Panc1 (cell line): ENCODE measurements around the gene TMEM131. TPM values are rescaled to one million over a fixed set of nuclear protein-coding genes. Genes with fewer than 3 reads are reported as not detected.

Source experiments
- ATAC-seq: fragments of 200-7000 bp; cut with Tn5 transposase; 2 replicates; pipeline ENCODE4 v1.9.1; 2020; ENCODE audit warnings: mild to moderate bottlenecking, moderate library complexity
- BruUV-seq: library from RNA; stranded (reverse); fragments of 400-500 nt; replicated peaks from 2 replicates; lab custom pipeline; 2021; lab: Mats Ljungman, UMichigan
- CTCF ChIA-PET: fragments of 300-600 bp; sonication (Branson Sonifier 250); formaldehyde crosslinking; loops from one replicate; lab custom pipeline; 2022; ENCODE audit warnings: antibody characterized with exemption; lab: Charles Lee
- POLR2A ChIA-PET: fragments of 300-600 bp; sonication (Branson Sonifier 250); formaldehyde crosslinking; loops from one replicate; lab custom pipeline; 2022; ENCODE audit warnings: antibody characterized with exemption; lab: Charles Lee
- DNase-seq: peaks from one replicate; pipeline ENCODE4 v3.0.0-alpha.2; 2010; ENCODE audit warnings: low read depth, low spot score
- H3K27ac ChIP-seq: 2 replicates; pipeline ENCODE4 v1.5.1; 2011; ENCODE audit warnings: mild to moderate bottlenecking, low read length, inconsistent platforms
- H3K27me3 ChIP-seq: fragments of 200-500 bp; sonication (Bioruptor generic); 2 replicates; pipeline ENCODE4 v1.6.0; 2014; ENCODE audit warnings: low read length, inconsistent platforms; ENCODE audit not compliant: control insufficient read depth, insufficient read depth
- H3K36me3 ChIP-seq: fragments of 200-500 bp; sonication (Bioruptor generic); 2 replicates; pipeline ENCODE4 v1.5.1; 2014; ENCODE audit warnings: inconsistent platforms, mild to moderate bottlenecking, low read length, moderate library complexity; ENCODE audit not compliant: control insufficient read depth, insufficient read depth
- H3K4me1 ChIP-seq: 2 replicates; pipeline ENCODE4 v1.5.1; 2011; ENCODE audit warnings: inconsistent platforms, mild to moderate bottlenecking, low read length, moderate library complexity; ENCODE audit not compliant: control insufficient read depth, insufficient read depth
- H3K4me3 ChIP-seq, 2 experiments: 2 replicates each; pipeline ENCODE4 v1.5.1; 2011 to 2012; ENCODE audit warnings: low read depth in 2 of 2, low read length in 2 of 2, mild to moderate bottlenecking in 2 of 2, inconsistent platforms in 1 of 2, moderate library complexity in 1 of 2
- H3K9me3 ChIP-seq: fragments of 200-500 bp; sonication (Bioruptor generic); 2 replicates; pipeline ENCODE4 v1.5.1; 2014; ENCODE audit warnings: low read depth, mild to moderate bottlenecking, inconsistent platforms, low read length, moderate library complexity; ENCODE audit not compliant: control insufficient read depth, insufficient read depth
- POLR2AphosphoS5 ChIP-seq: IDR thresholded peaks from 2 replicates; pipeline ENCODE4 v1.6.1; 2012; ENCODE audit warnings: mild to moderate bottlenecking, low read depth, low read length, moderate library complexity
- SIN3A ChIP-seq: IDR thresholded peaks from 2 replicates; pipeline ENCODE4 v1.6.1; 2012; ENCODE audit warnings: low read depth, mild to moderate bottlenecking, low read length, moderate library complexity, borderline replicate concordance; ENCODE audit not compliant: insufficient read depth
- TCF7L2 ChIP-seq: IDR thresholded peaks from 2 replicates; pipeline ENCODE4 v1.6.1; 2011; ENCODE audit warnings: mild to moderate bottlenecking, low read depth, low read length, inconsistent platforms
- in situ Hi-C: cut with HindIII; loops from 2 replicates; pipeline ENCODE4 v1.10.0; 2016; ENCODE audit warnings: low sequenced_read_pairs, low pct_unique_long_range_greater_than_20kb
- intact Hi-C: fragments of 100-400 bp; cut with micrococcal nuclease; formaldehyde crosslinking; loops from one replicate; pipeline ENCODE4 v1.10.0; 2022; ENCODE audit not compliant: unreplicated experiment
- total RNA-seq: library from RNA; stranded (reverse); gene quantifications from one replicate; pipeline ENCODE4 v1.2.1, GENCODE V29; 2021; ENCODE audit not compliant: unreplicated experiment
- TF ChIP-seq, protein P1 (sequence below): fragments of 450-650 bp; IDR thresholded peaks from 2 replicates; pipeline ENCODE4 v1.5.1; 2017; ENCODE audit warnings: mild to moderate bottlenecking
- TF ChIP-seq, protein P2 (sequence below), 2 experiments: IDR thresholded peaks; 2 replicates each; pipeline ENCODE4 v1.6.1; 2011 to 2012; ENCODE audit warnings: low read depth in 2 of 2, control low read depth in 1 of 2, low read length in 1 of 2, mild to moderate bottlenecking in 1 of 2, moderate library complexity in 1 of 2; ENCODE audit not compliant: insufficient read depth in 1 of 2

TMEM131 gene
- total RNA-seq, 1 experiment from 2014 or later: 43.4 TPM

DNA sequence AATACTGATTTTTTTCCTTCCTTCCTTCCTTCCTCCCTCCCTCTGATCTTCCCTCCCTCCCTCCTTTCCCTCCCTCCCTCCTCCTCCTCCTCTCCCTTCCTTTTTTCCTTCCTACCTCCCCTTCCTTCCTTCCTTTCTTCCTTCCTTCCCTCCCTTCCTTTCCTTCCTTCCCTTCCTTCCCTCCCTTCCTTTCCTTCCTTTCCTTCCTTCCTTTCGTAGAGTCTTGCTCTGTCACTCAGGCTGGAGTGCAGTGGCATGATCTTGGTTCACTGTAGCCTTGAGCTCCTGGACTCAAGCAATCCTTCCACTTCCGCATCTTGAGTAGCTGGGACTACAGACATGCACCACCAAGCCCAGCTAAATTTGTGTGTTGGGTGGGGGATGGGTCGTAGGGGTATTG is 8.9 kb upstream of the TMEM131 start:
- no peaks in the 10 kb centered on the region for H3K36me3 ChIP-seq
- no peaks in the 10 kb centered on the region for H3K9me3 ChIP-seq
- intact Hi-C loops (no loop called here), in situ Hi-C loops (no loop called here)
- no peak for TF ChIP-seq SIN3A
- TF ChIP-seq, protein P1, sequence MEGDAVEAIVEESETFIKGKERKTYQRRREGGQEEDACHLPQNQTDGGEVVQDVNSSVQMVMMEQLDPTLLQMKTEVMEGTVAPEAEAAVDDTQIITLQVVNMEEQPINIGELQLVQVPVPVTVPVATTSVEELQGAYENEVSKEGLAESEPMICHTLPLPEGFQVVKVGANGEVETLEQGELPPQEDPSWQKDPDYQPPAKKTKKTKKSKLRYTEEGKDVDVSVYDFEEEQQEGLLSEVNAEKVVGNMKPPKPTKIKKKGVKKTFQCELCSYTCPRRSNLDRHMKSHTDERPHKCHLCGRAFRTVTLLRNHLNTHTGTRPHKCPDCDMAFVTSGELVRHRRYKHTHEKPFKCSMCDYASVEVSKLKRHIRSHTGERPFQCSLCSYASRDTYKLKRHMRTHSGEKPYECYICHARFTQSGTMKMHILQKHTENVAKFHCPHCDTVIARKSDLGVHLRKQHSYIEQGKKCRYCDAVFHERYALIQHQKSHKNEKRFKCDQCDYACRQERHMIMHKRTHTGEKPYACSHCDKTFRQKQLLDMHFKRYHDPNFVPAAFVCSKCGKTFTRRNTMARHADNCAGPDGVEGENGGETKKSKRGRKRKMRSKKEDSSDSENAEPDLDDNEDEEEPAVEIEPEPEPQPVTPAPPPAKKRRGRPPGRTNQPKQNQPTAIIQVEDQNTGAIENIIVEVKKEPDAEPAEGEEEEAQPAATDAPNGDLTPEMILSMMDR: no peak
- TF ChIP-seq TCF7L2: no peak
- no peak for TF ChIP-seq POLR2AphosphoS5
- TF ChIP-seq, protein P2, sequence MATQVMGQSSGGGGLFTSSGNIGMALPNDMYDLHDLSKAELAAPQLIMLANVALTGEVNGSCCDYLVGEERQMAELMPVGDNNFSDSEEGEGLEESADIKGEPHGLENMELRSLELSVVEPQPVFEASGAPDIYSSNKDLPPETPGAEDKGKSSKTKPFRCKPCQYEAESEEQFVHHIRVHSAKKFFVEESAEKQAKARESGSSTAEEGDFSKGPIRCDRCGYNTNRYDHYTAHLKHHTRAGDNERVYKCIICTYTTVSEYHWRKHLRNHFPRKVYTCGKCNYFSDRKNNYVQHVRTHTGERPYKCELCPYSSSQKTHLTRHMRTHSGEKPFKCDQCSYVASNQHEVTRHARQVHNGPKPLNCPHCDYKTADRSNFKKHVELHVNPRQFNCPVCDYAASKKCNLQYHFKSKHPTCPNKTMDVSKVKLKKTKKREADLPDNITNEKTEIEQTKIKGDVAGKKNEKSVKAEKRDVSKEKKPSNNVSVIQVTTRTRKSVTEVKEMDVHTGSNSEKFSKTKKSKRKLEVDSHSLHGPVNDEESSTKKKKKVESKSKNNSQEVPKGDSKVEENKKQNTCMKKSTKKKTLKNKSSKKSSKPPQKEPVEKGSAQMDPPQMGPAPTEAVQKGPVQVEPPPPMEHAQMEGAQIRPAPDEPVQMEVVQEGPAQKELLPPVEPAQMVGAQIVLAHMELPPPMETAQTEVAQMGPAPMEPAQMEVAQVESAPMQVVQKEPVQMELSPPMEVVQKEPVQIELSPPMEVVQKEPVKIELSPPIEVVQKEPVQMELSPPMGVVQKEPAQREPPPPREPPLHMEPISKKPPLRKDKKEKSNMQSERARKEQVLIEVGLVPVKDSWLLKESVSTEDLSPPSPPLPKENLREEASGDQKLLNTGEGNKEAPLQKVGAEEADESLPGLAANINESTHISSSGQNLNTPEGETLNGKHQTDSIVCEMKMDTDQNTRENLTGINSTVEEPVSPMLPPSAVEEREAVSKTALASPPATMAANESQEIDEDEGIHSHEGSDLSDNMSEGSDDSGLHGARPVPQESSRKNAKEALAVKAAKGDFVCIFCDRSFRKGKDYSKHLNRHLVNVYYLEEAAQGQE (IDR thresholded peaks at IDR 0.05; ENCODE audit: insufficient read depth in 1 of 2, low read depth in 2 of 2, low read length in 1 of 2): no peak
- ATAC-seq: no peak
- no peak overlapping the region for H3K27ac ChIP-seq
- BruUV-seq: no TSS peak
- POLR2A ChIA-PET: no interaction called here
- H3K4me3 ChIP-seq: no peak overlapping the region
- CTCF ChIA-PET: no interaction called here
- no peaks in the 10 kb centered on the region for H3K4me1 ChIP-seq
- DNase-seq: no peak
- H3K27me3 ChIP-seq: no peaks in the 10 kb centered on the region

DNA sequence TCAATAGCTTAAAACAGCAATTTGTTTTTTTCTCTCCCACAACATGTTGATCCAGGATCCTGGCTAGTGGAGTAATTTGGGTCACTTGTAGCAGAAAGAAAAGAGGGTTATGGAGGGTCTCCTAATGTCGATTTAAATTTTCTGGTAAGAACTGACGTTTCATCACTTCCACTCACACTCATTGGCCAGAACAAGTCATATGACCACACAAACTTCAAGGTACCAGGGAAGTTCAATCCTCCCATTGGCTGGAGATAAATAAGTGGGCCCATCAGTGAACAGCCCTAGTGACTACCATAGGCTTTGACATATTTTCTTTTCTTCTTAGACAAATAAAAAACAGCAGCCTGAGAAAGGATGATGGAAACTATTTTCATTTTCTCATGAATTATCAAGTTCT is 8.3 kb upstream of the TMEM131 start:
- Histone ChIP-seq H3K9me3 (no peaks in the 10 kb centered on the region), H3K4me3 (no peak overlapping the region), H3K27me3 (no peaks in the 10 kb centered on the region), H3K27ac (no peak overlapping the region), H3K4me1 (no peaks in the 10 kb centered on the region), H3K36me3 (no peaks in the 10 kb centered on the region)
- TF ChIP-seq TCF7L2 (no peak), POLR2AphosphoS5 (no peak), SIN3A (no peak)
- TF ChIP-seq, protein P1: no peak
- TF ChIP-seq, protein P2 (IDR thresholded peaks at IDR 0.05; ENCODE audit: insufficient read depth in 1 of 2, low read depth in 2 of 2, low read length in 1 of 2): no peak
- in situ Hi-C loops: no loop called here
- ChIA-PET POLR2A (no interaction called here), CTCF (no interaction called here)
- DNase-seq (no peak), ATAC-seq (no peak)
- intact Hi-C loops: no loop called here
- BruUV-seq: no TSS peak
